Panc1 (cell line): Measurements from ENCODE around the gene SLC16A11. TPM values are rescaled to one million over a fixed set of nuclear protein-coding genes. Genes with fewer than 3 reads are reported as not detected.

Experiments
- ATAC-seq: fragments of 200-7000 bp; cut with Tn5 transposase; 2 replicates; pipeline ENCODE4 v1.9.1; 2020; ENCODE audit warnings: mild to moderate bottlenecking, moderate library complexity
- BruUV-seq: library from RNA; stranded (reverse); fragments of 400-500 nt; replicated peaks from 2 replicates; lab custom pipeline; 2021; lab: Mats Ljungman, UMichigan
- CTCF ChIA-PET: fragments of 300-600 bp; sonication (Branson Sonifier 250); formaldehyde crosslinking; loops from one replicate; lab custom pipeline; 2022; ENCODE audit warnings: antibody characterized with exemption; lab: Charles Lee
- POLR2A ChIA-PET: fragments of 300-600 bp; sonication (Branson Sonifier 250); formaldehyde crosslinking; loops from one replicate; lab custom pipeline; 2022; ENCODE audit warnings: antibody characterized with exemption; lab: Charles Lee
- DNase-seq: peaks from one replicate; pipeline ENCODE4 v3.0.0-alpha.2; 2010; ENCODE audit warnings: low read depth, low spot score
- H3K27ac ChIP-seq: 2 replicates; pipeline ENCODE4 v1.5.1; 2011; ENCODE audit warnings: mild to moderate bottlenecking, low read length, inconsistent platforms
- H3K27me3 ChIP-seq: fragments of 200-500 bp; sonication (Bioruptor generic); 2 replicates; pipeline ENCODE4 v1.6.0; 2014; ENCODE audit warnings: low read length, inconsistent platforms; ENCODE audit not compliant: control insufficient read depth, insufficient read depth
- H3K36me3 ChIP-seq: fragments of 200-500 bp; sonication (Bioruptor generic); 2 replicates; pipeline ENCODE4 v1.5.1; 2014; ENCODE audit warnings: inconsistent platforms, mild to moderate bottlenecking, low read length, moderate library complexity; ENCODE audit not compliant: control insufficient read depth, insufficient read depth
- H3K4me1 ChIP-seq: 2 replicates; pipeline ENCODE4 v1.5.1; 2011; ENCODE audit warnings: inconsistent platforms, mild to moderate bottlenecking, low read length, moderate library complexity; ENCODE audit not compliant: control insufficient read depth, insufficient read depth
- H3K4me3 ChIP-seq, 2 experiments: 2 replicates each; pipeline ENCODE4 v1.5.1; 2011 to 2012; ENCODE audit warnings: low read depth in 2 of 2, low read length in 2 of 2, mild to moderate bottlenecking in 2 of 2, inconsistent platforms in 1 of 2, moderate library complexity in 1 of 2
- H3K9me3 ChIP-seq: fragments of 200-500 bp; sonication (Bioruptor generic); 2 replicates; pipeline ENCODE4 v1.5.1; 2014; ENCODE audit warnings: low read depth, mild to moderate bottlenecking, inconsistent platforms, low read length, moderate library complexity; ENCODE audit not compliant: control insufficient read depth, insufficient read depth
- POLR2AphosphoS5 ChIP-seq: IDR thresholded peaks from 2 replicates; pipeline ENCODE4 v1.6.1; 2012; ENCODE audit warnings: mild to moderate bottlenecking, low read depth, low read length, moderate library complexity
- SIN3A ChIP-seq: IDR thresholded peaks from 2 replicates; pipeline ENCODE4 v1.6.1; 2012; ENCODE audit warnings: low read depth, mild to moderate bottlenecking, low read length, moderate library complexity, borderline replicate concordance; ENCODE audit not compliant: insufficient read depth
- TCF7L2 ChIP-seq: IDR thresholded peaks from 2 replicates; pipeline ENCODE4 v1.6.1; 2011; ENCODE audit warnings: mild to moderate bottlenecking, low read depth, low read length, inconsistent platforms
- in situ Hi-C: cut with HindIII; loops from 2 replicates; pipeline ENCODE4 v1.10.0; 2016; ENCODE audit warnings: low sequenced_read_pairs, low pct_unique_long_range_greater_than_20kb
- intact Hi-C: fragments of 100-400 bp; cut with micrococcal nuclease; formaldehyde crosslinking; loops from one replicate; pipeline ENCODE4 v1.10.0; 2022; ENCODE audit not compliant: unreplicated experiment
- total RNA-seq: library from RNA; stranded (reverse); gene quantifications from one replicate; pipeline ENCODE4 v1.2.1, GENCODE V29; 2021; ENCODE audit not compliant: unreplicated experiment
- TF ChIP-seq, protein P1 (sequence below), 2 experiments: IDR thresholded peaks; 2 replicates each; pipeline ENCODE4 v1.6.1; 2011 to 2012; ENCODE audit warnings: low read depth in 2 of 2, control low read depth in 1 of 2, low read length in 1 of 2, mild to moderate bottlenecking in 1 of 2, moderate library complexity in 1 of 2; ENCODE audit not compliant: insufficient read depth in 1 of 2
- TF ChIP-seq, protein P2 (sequence below): fragments of 450-650 bp; IDR thresholded peaks from 2 replicates; pipeline ENCODE4 v1.5.1; 2017; ENCODE audit warnings: mild to moderate bottlenecking

The SLC16A11 gene
- total RNA-seq, 1 experiment from 2014 or later: not detected

DNA sequence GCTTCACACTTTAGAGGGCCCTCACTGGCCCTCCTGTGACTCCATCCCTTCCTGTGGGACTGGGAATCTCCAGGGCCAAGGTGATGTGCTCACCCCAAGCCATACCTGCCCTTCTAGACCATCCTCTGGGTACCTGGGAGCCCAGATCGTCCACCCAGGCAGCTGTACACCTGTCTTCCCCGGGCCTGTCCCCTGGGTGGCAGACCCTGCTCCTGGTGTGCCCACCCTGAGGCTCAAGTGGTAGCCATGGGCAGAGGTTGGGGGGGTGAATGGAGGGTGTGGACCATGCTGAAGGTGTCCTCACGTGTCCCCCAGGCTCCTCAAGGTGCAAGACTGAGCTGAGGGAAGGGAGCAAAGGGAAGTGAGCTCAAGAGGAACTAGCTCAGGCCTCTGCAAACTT lies 26.8 kb upstream of the SLC16A11 start:
- CTCF ChIA-PET: no interaction called here
- Histone ChIP-seq H3K27ac (no peak overlapping the region), H3K4me3 (no peak overlapping the region), H3K9me3 (no peaks in the 10 kb centered on the region), H3K36me3 (no peaks in the 10 kb centered on the region), H3K4me1 (no peaks in the 10 kb centered on the region), H3K27me3 (no peaks in the 10 kb centered on the region)
- in situ Hi-C loops (no loop called here), intact Hi-C loops (no loop called here)
- ATAC-seq (no peak), DNase-seq (no peak)
- no TSS peak for BruUV-seq
- TF ChIP-seq, protein P1, sequence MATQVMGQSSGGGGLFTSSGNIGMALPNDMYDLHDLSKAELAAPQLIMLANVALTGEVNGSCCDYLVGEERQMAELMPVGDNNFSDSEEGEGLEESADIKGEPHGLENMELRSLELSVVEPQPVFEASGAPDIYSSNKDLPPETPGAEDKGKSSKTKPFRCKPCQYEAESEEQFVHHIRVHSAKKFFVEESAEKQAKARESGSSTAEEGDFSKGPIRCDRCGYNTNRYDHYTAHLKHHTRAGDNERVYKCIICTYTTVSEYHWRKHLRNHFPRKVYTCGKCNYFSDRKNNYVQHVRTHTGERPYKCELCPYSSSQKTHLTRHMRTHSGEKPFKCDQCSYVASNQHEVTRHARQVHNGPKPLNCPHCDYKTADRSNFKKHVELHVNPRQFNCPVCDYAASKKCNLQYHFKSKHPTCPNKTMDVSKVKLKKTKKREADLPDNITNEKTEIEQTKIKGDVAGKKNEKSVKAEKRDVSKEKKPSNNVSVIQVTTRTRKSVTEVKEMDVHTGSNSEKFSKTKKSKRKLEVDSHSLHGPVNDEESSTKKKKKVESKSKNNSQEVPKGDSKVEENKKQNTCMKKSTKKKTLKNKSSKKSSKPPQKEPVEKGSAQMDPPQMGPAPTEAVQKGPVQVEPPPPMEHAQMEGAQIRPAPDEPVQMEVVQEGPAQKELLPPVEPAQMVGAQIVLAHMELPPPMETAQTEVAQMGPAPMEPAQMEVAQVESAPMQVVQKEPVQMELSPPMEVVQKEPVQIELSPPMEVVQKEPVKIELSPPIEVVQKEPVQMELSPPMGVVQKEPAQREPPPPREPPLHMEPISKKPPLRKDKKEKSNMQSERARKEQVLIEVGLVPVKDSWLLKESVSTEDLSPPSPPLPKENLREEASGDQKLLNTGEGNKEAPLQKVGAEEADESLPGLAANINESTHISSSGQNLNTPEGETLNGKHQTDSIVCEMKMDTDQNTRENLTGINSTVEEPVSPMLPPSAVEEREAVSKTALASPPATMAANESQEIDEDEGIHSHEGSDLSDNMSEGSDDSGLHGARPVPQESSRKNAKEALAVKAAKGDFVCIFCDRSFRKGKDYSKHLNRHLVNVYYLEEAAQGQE (IDR thresholded peaks at IDR 0.05; ENCODE audit: insufficient read depth in 1 of 2, low read depth in 2 of 2, low read length in 1 of 2): no peak
- TF ChIP-seq, protein P2, sequence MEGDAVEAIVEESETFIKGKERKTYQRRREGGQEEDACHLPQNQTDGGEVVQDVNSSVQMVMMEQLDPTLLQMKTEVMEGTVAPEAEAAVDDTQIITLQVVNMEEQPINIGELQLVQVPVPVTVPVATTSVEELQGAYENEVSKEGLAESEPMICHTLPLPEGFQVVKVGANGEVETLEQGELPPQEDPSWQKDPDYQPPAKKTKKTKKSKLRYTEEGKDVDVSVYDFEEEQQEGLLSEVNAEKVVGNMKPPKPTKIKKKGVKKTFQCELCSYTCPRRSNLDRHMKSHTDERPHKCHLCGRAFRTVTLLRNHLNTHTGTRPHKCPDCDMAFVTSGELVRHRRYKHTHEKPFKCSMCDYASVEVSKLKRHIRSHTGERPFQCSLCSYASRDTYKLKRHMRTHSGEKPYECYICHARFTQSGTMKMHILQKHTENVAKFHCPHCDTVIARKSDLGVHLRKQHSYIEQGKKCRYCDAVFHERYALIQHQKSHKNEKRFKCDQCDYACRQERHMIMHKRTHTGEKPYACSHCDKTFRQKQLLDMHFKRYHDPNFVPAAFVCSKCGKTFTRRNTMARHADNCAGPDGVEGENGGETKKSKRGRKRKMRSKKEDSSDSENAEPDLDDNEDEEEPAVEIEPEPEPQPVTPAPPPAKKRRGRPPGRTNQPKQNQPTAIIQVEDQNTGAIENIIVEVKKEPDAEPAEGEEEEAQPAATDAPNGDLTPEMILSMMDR: no peak
- TF ChIP-seq SIN3A (no peak), TCF7L2 (no peak), POLR2AphosphoS5 (no peak)
- POLR2A ChIA-PET: no interaction called here

DNA sequence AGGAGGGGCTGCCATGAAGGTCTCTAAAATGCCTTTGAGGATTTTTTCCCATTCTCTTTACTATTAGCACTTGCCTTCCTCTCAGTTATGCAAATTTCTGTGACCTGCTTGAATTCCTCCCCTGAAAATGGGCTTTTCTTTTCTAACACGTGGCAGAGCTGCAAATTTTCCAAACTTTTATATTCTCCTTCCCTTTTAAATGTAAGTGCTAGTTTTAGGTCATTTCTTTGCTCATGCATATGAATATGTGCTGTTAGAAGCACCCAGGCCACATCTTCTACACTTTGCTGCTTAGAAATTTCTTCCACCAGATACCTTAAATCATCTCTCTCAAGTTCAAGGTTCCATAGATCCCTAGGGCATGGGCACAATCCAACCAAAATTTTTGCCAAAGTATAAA lies 24.4 kb upstream of the SLC16A11 start:
- H3K9me3 ChIP-seq: no peaks in the 10 kb centered on the region
- POLR2A ChIA-PET: no interaction called here
- CTCF ChIA-PET: no interaction called here
- no peaks in the 10 kb centered on the region for H3K27me3 ChIP-seq
- DNase-seq (no peak), ATAC-seq (no peak)
- intact Hi-C loops: no loop called here
- no peaks in the 10 kb centered on the region for H3K4me1 ChIP-seq
- in situ Hi-C loops: no loop called here
- no peak overlapping the region for H3K27ac ChIP-seq
- no peak overlapping the region for H3K4me3 ChIP-seq
- no peaks in the 10 kb centered on the region for H3K36me3 ChIP-seq
- TF ChIP-seq SIN3A: no peak
- TF ChIP-seq, protein P2: no peak
- no peak for TF ChIP-seq TCF7L2
- no peak for TF ChIP-seq POLR2AphosphoS5
- TF ChIP-seq, protein P1 (IDR thresholded peaks at IDR 0.05; ENCODE audit: insufficient read depth in 1 of 2, low read depth in 2 of 2, low read length in 1 of 2): no peak
- BruUV-seq: no TSS peak
